Bronchial epithelial cell (primary cell): ENCODE measurements around the gene SMIM24. TPM values are rescaled to one million over a fixed set of nuclear protein-coding genes. Genes with fewer than 3 reads are reported as not detected.

Experiments
- DNase-seq: peaks from one replicate; pipeline ENCODE4 v3.0.0-alpha.2; 2010; ENCODE audit warnings: low read depth
- FAIRE-seq: peaks from 2 replicates; lab custom pipeline; 2011; peaks lifted over from hg19 to GRCh38; lab: Jason Lieb, UNC
- H3K27me3 ChIP-seq: 2 replicates; pipeline ENCODE4 v1.5.1; 2011; ENCODE audit warnings: low read length; ENCODE audit not compliant: control insufficient read depth, insufficient read depth
- H3K36me3 ChIP-seq: 2 replicates; pipeline ENCODE4 v1.5.1; 2011; ENCODE audit warnings: low read length; ENCODE audit not compliant: control insufficient read depth, insufficient read depth
- H3K4me3 ChIP-seq: 2 replicates; pipeline ENCODE4 v1.5.1; 2011; ENCODE audit warnings: mild to moderate bottlenecking, low read depth, low read length, control low read depth
- CTCF ChIP-seq: IDR thresholded peaks from 2 replicates; pipeline ENCODE4 v1.5.1; 2011; ENCODE audit warnings: mild to moderate bottlenecking, moderate library complexity, low read length, control low read depth, inconsistent platforms; ENCODE audit not compliant: insufficient read depth, severe bottlenecking
- total RNA-seq: library from RNA; depleted of rRNA; stranded (reverse); fragments of >200 nt; gene quantifications from 2 replicates; pipeline ENCODE4 v1.2.1, GENCODE V29; 2014

SMIM24 gene
- total RNA-seq, 1 donor from 2014 or later, result not detected

GRCh38 chr19:3501780-3502179, 21.5 kb upstream of the SMIM24 start:
- DNase-seq (no peak), FAIRE-seq (no peak)
- TF ChIP-seq CTCF, result no peak
- Histone ChIP-seq H3K27me3 (no peaks in the 10 kb centered on the region), H3K36me3 (no peaks in the 10 kb centered on the region), H3K4me3 (no peak overlapping the region)

GRCh38 chr19:3500429-3501101, 20.2 kb upstream of the SMIM24 start, which contains the start of gene DOHH:
DOHH (minus strand) TSS chr19:3500674; CDS start chr19:3496814, 3,860 bp downstream.
- H3K36me3 ChIP-seq, result peaks cover 5% of the 10 kb centered on the region
- TF ChIP-seq CTCF, result no peak
- H3K4me3 ChIP-seq, result peak within 1 kb of the TSS; percentile 79
- FAIRE-seq (peak; percentile 40), DNase-seq (peak; percentile 94)
- H3K27me3 ChIP-seq, result no peaks in the 10 kb centered on the region

- Histone ChIP-seq H3K36me3 (peaks cover 6% of the 10 kb centered on the region), H3K27me3 (no peaks in the 10 kb centered on the region), H3K4me3 (peak overlapping the region; percentile 79)
- DNase-seq, result no peak
- no peak for TF ChIP-seq CTCF
- FAIRE-seq, result no peak
Measured at GRCh38 chr19:3499738-3500428, 19.6 kb upstream of the SMIM24 start.

GRCh38 chr19:3497757-3498520, 17.6 kb upstream of the SMIM24 start:
- Histone ChIP-seq H3K36me3 (peaks cover 11% of the 10 kb centered on the region), H3K4me3 (no peak overlapping the region), H3K27me3 (no peaks in the 10 kb centered on the region)
- DNase-seq (no peak), FAIRE-seq (no peak)
- TF ChIP-seq CTCF, result no peak

- DNase-seq (no peak), FAIRE-seq (no peak)
- no peak for TF ChIP-seq CTCF
- H3K27me3 ChIP-seq, result no peaks in the 10 kb centered on the region
- H3K36me3 ChIP-seq, result peaks cover 13% of the 10 kb centered on the region
- H3K4me3 ChIP-seq, result no peak overlapping the region
Measured at GRCh38 chr19:3496392-3497273, 16.3 kb upstream of the SMIM24 start.
